CD8-positive, alpha-beta memory T cell (primary cell): Measurements from ENCODE around the gene UTRN. TPM values are rescaled to one million over a fixed set of nuclear protein-coding genes. Genes with fewer than 3 reads are reported as not detected.

Experiments used
- CTCF ChIA-PET: fragments of 350-600 bp; sonication (Branson Sonifier 250); formaldehyde crosslinking; loops from one replicate; lab custom pipeline; 2021; ENCODE audit warnings: antibody characterized with exemption; lab: Charles Lee
- POLR2A ChIA-PET: fragments of 350-600 bp; sonication (Branson Sonifier 250); formaldehyde crosslinking; loops from one replicate; lab custom pipeline; 2021; ENCODE audit warnings: antibody characterized with exemption; lab: Charles Lee
- DNase-seq, 5 donors: peaks; one replicate each; pipeline versions ENCODE4 v3.0.0 to v3.0.0-alpha.2; 2020 to 2022; ENCODE audit warnings: mixed read lengths in 1 of 5
- H3K27ac ChIP-seq: one replicate; pipeline ENCODE4 v1.7.0; 2013; ENCODE audit warnings: low read depth, mild to moderate bottlenecking, low read length, moderate library complexity
- H3K27me3 ChIP-seq: 2 replicates; pipeline ENCODE4 v1.7.0; 2013; ENCODE audit warnings: low read length, mild to moderate bottlenecking; ENCODE audit not compliant: insufficient read depth, poor library complexity, severe bottlenecking
- H3K36me3 ChIP-seq: 2 replicates; pipeline ENCODE4 v1.7.0; 2013; ENCODE audit warnings: mild to moderate bottlenecking, low read length, moderate library complexity; ENCODE audit not compliant: insufficient read depth
- H3K4me1 ChIP-seq: 2 replicates; pipeline ENCODE4 v1.7.0; 2013; ENCODE audit warnings: mild to moderate bottlenecking, low read length, moderate library complexity; ENCODE audit not compliant: insufficient read depth
- H3K4me3 ChIP-seq: 2 replicates; pipeline ENCODE4 v1.7.0; 2013; ENCODE audit warnings: mild to moderate bottlenecking, low read length
- H3K9me3 ChIP-seq: 2 replicates; pipeline ENCODE4 v1.7.0; 2013; ENCODE audit warnings: mild to moderate bottlenecking, low read length
- H3K27ac Mint-ChIP-seq, 8 donors: one replicate each; pipeline ENCODE4 v1.8.0; 2020 to 2021; ENCODE audit warnings: mixed read lengths in 8 of 8, mild to moderate bottlenecking in 6 of 8, inconsistent platforms in 3 of 8, moderate library complexity in 3 of 8
- H3K27me3 Mint-ChIP-seq, 2 donors: one replicate each; pipeline ENCODE4 v1.8.0; 2020 to 2021; ENCODE audit warnings: mixed read lengths in 2 of 2, mild to moderate bottlenecking in 1 of 2, moderate library complexity in 1 of 2
- H3K36me3 Mint-ChIP-seq, 3 donors: one replicate each; pipeline ENCODE4 v1.8.0; 2020 to 2021; ENCODE audit warnings: mixed read lengths in 3 of 3, inconsistent platforms in 1 of 3, mild to moderate bottlenecking in 1 of 3
- H3K4me1 Mint-ChIP-seq, 3 donors: one replicate each; pipeline ENCODE4 v1.8.0; 2020 to 2021; ENCODE audit warnings: mixed read lengths in 3 of 3, inconsistent platforms in 1 of 3, mild to moderate bottlenecking in 1 of 3
- H3K4me3 Mint-ChIP-seq, 7 donors: one replicate each; pipeline ENCODE4 v1.8.0; 2020 to 2021; ENCODE audit warnings: mixed read lengths in 7 of 7, mild to moderate bottlenecking in 6 of 7, moderate library complexity in 4 of 7, inconsistent platforms in 2 of 7
- H3K9me3 Mint-ChIP-seq, 5 donors: one replicate each; pipeline ENCODE4 v1.8.0; 2020 to 2022; ENCODE audit warnings: mixed read lengths in 5 of 5, mild to moderate bottlenecking in 3 of 5, moderate library complexity in 2 of 5, inconsistent platforms in 1 of 5
- polyA plus RNA-seq: library from polyadenylated mRNA; unstranded; fragments of 300-500 nt; fragmentation: Illumina TruSeq; gene quantifications from one replicate; pipeline ENCODE4 v1.2.3, GENCODE V29; 2021
- total RNA-seq, 2 experiments: library from RNA; stranded (reverse); gene quantifications; one replicate each; pipeline ENCODE4 v1.2.3, GENCODE V29; 2021

Gene UTRN
- total and polyA plus RNA-seq, 3 experiments from 2014 or later = 42.7 to 96.8 (median 42.8) TPM

GRCh38 chr6:144259986-144260385 lies 25.1 kb upstream of the UTRN start:
- peaks cover 0 to 2% (median 0%) of the 10 kb centered on the region in 5 donors for H3K9me3 Mint-ChIP-seq
- no peaks in the 10 kb centered on the region for H3K4me1 Mint-ChIP-seq
- no peaks in the 10 kb centered on the region for H3K27me3 Mint-ChIP-seq
- no peak overlapping the region for H3K27ac ChIP-seq
- H3K4me3 ChIP-seq = no peak overlapping the region
- ChIA-PET POLR2A (no interaction called here), CTCF (no interaction called here)
- DNase-seq = no peak
- H3K4me3 Mint-ChIP-seq = no peak overlapping the region
- no peaks in the 10 kb centered on the region for H3K9me3 ChIP-seq
- H3K36me3 Mint-ChIP-seq = peaks cover 0 to 21% (median 0%) of the 10 kb centered on the region in 3 donors
- no peaks in the 10 kb centered on the region for H3K36me3 ChIP-seq
- no peak overlapping the region for H3K27ac Mint-ChIP-seq
- no peaks in the 10 kb centered on the region for H3K4me1 ChIP-seq
- H3K27me3 ChIP-seq = no peaks in the 10 kb centered on the region

GRCh38 chr6:144262470-144263369 lies 22.4 kb upstream of the UTRN start:
- Mint-ChIP-seq H3K27ac (no peak overlapping the region), H3K36me3 (peaks cover 0 to 11% (median 0%) of the 10 kb centered on the region in 3 donors), H3K4me1 (no peaks in the 10 kb centered on the region), H3K27me3 (no peaks in the 10 kb centered on the region), H3K4me3 (no peak overlapping the region), H3K9me3 (peaks cover 0 to 2% (median 0%) of the 10 kb centered on the region in 5 donors)
- H3K4me1 ChIP-seq = no peaks in the 10 kb centered on the region
- no peaks in the 10 kb centered on the region for H3K36me3 ChIP-seq
- no peak overlapping the region for H3K27ac ChIP-seq
- H3K27me3 ChIP-seq = no peaks in the 10 kb centered on the region
- H3K4me3 ChIP-seq = no peak overlapping the region
- ChIA-PET CTCF (interaction anchor here (1.0 kb wide), 1 partner anchor 221 kb away, joined by 3 read pairs; no protein-coding TSS in a partner anchor), POLR2A (no interaction called here)
- H3K9me3 ChIP-seq = no peaks in the 10 kb centered on the region
- peak in 1 of 5 donors; percentile 54 for DNase-seq

GRCh38 chr6:144263786-144264185 lies 21.3 kb upstream of the UTRN start:
- H3K27ac ChIP-seq = no peak overlapping the region
- H3K36me3 ChIP-seq = no peaks in the 10 kb centered on the region
- H3K27ac Mint-ChIP-seq = no peak overlapping the region
- H3K4me1 Mint-ChIP-seq = no peaks in the 10 kb centered on the region
- H3K9me3 Mint-ChIP-seq = peaks cover 0 to 2% (median 0%) of the 10 kb centered on the region in 5 donors
- peaks cover 0 to 9% (median 0%) of the 10 kb centered on the region in 3 donors for H3K36me3 Mint-ChIP-seq
- no peaks in the 10 kb centered on the region for H3K27me3 Mint-ChIP-seq
- H3K4me3 Mint-ChIP-seq = no peak overlapping the region
- no peaks in the 10 kb centered on the region for H3K27me3 ChIP-seq
- CTCF ChIA-PET = interaction anchor here (1.0 kb wide), 1 partner anchor 220 kb away, joined by 3 read pairs; no protein-coding TSS in a partner anchor
- POLR2A ChIA-PET = no interaction called here
- DNase-seq = no peak
- H3K4me3 ChIP-seq = no peak overlapping the region
- H3K9me3 ChIP-seq = no peaks in the 10 kb centered on the region
- H3K4me1 ChIP-seq = no peaks in the 10 kb centered on the region

GRCh38 chr6:144264270-144265060 lies 20.7 kb upstream of the UTRN start:
- H3K36me3 Mint-ChIP-seq = peaks cover 0 to 6% (median 0%) of the 10 kb centered on the region in 3 donors
- DNase-seq = no peak
- no peaks in the 10 kb centered on the region for H3K4me1 Mint-ChIP-seq
- Histone ChIP-seq H3K36me3 (no peaks in the 10 kb centered on the region), H3K9me3 (no peaks in the 10 kb centered on the region), H3K27ac (no peak overlapping the region), H3K4me1 (no peaks in the 10 kb centered on the region), H3K4me3 (no peak overlapping the region), H3K27me3 (no peaks in the 10 kb centered on the region)
- no peak overlapping the region for H3K4me3 Mint-ChIP-seq
- ChIA-PET POLR2A (no interaction called here), CTCF (no interaction called here)
- H3K9me3 Mint-ChIP-seq = peaks cover 0 to 2% (median 0%) of the 10 kb centered on the region in 5 donors
- no peaks in the 10 kb centered on the region for H3K27me3 Mint-ChIP-seq
- no peak overlapping the region for H3K27ac Mint-ChIP-seq

- Mint-ChIP-seq H3K27ac (no peak overlapping the region), H3K4me3 (no peak overlapping the region), H3K36me3 (peaks cover 0 to 6% (median 0%) of the 10 kb centered on the region in 3 donors), H3K9me3 (peaks cover 0 to 2% (median 0%) of the 10 kb centered on the region in 5 donors), H3K4me1 (no peaks in the 10 kb centered on the region), H3K27me3 (no peaks in the 10 kb centered on the region)
- Histone ChIP-seq H3K36me3 (no peaks in the 10 kb centered on the region), H3K27me3 (no peaks in the 10 kb centered on the region), H3K27ac (no peak overlapping the region), H3K4me1 (no peaks in the 10 kb centered on the region), H3K4me3 (no peak overlapping the region), H3K9me3 (no peaks in the 10 kb centered on the region)
- DNase-seq = no peak
- CTCF ChIA-PET = no interaction called here
- POLR2A ChIA-PET = no interaction called here
Measured at GRCh38 chr6:144265061-144265357, 20.1 kb upstream of the UTRN start.

GRCh38 chr6:144265390-144265789 lies 19.7 kb upstream of the UTRN start:
- H3K36me3 Mint-ChIP-seq = peaks cover 0 to 6% (median 0%) of the 10 kb centered on the region in 3 donors
- CTCF ChIA-PET = no interaction called here

GRCh38 chr6:144266091-144266649 lies 19.0 kb upstream of the UTRN start:
- Histone ChIP-seq H3K36me3 (no peaks in the 10 kb centered on the region), H3K4me3 (no peak overlapping the region), H3K27me3 (no peaks in the 10 kb centered on the region), H3K4me1 (no peaks in the 10 kb centered on the region), H3K27ac (no peak overlapping the region), H3K9me3 (no peaks in the 10 kb centered on the region)
- no peaks in the 10 kb centered on the region for H3K27me3 Mint-ChIP-seq
- no peak overlapping the region for H3K4me3 Mint-ChIP-seq
- H3K9me3 Mint-ChIP-seq = peaks cover 0 to 2% (median 0%) of the 10 kb centered on the region in 5 donors
- H3K4me1 Mint-ChIP-seq = no peaks in the 10 kb centered on the region
- no peak for DNase-seq
- H3K27ac Mint-ChIP-seq = no peak overlapping the region
- CTCF ChIA-PET = no interaction called here
- peaks cover 0 to 6% (median 0%) of the 10 kb centered on the region in 3 donors for H3K36me3 Mint-ChIP-seq
- POLR2A ChIA-PET = no interaction called here

More at GRCh38 chr6:144265390-144265789, 19.7 kb upstream of the UTRN start:
- no peaks in the 10 kb centered on the region for H3K27me3 Mint-ChIP-seq
- no peak overlapping the region for H3K4me3 ChIP-seq
- H3K9me3 ChIP-seq = no peaks in the 10 kb centered on the region
- peaks cover 0 to 2% (median 0%) of the 10 kb centered on the region in 5 donors for H3K9me3 Mint-ChIP-seq
- no peak overlapping the region for H3K27ac ChIP-seq
- DNase-seq = no peak
- POLR2A ChIA-PET = no interaction called here
- H3K4me1 ChIP-seq = no peaks in the 10 kb centered on the region
- H3K4me1 Mint-ChIP-seq = no peaks in the 10 kb centered on the region
- H3K27ac Mint-ChIP-seq = no peak overlapping the region
- H3K4me3 Mint-ChIP-seq = no peak overlapping the region
- H3K36me3 ChIP-seq = no peaks in the 10 kb centered on the region
- no peaks in the 10 kb centered on the region for H3K27me3 ChIP-seq
